ENCODE results near the gene STON1.

DNA sequence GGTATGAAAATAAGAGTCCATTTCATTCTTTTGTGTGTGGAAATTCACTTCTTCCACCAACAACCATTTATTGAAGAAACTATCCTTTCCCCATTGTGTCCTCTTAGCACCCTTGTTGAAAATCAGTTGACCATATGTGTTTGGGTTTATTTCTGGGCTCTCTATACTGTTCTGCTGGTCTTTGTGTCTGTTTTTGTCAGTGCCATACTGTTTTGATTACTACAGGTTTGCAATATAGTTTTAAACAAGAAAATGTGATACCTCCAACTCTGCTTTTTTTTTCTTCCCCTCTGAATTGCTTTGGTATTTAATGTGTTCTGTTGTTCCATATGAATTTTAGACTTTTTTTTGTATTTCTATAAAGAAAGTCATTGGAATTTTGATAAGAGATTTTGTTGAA is 96.1 kb downstream of the STON1 start:
- TF ChIP-seq POLR2A (IDR thresholded peaks at IDR 0.05) = no peak
- no peak for TF ChIP-seq CTCF (IDR thresholded peaks at IDR 0.05)

Measured in prostate gland (tissue), 2 donors.